ENCODE data around the gene TBC1D3C. TPM values are rescaled to one million over a fixed set of nuclear protein-coding genes. Genes with fewer than 3 reads are reported as not detected.
"Not testable (repeated sequence)": the region's sequence is repeated elsewhere in the genome, so short reads cannot be mapped to it uniquely, and the experiment has no call there.

Gene TBC1D3C
- 0.03 and 0.63 TPM in 2 replicates for total RNA-seq (2014; rRNA removed; shearing (Covaris generic))

DNA sequence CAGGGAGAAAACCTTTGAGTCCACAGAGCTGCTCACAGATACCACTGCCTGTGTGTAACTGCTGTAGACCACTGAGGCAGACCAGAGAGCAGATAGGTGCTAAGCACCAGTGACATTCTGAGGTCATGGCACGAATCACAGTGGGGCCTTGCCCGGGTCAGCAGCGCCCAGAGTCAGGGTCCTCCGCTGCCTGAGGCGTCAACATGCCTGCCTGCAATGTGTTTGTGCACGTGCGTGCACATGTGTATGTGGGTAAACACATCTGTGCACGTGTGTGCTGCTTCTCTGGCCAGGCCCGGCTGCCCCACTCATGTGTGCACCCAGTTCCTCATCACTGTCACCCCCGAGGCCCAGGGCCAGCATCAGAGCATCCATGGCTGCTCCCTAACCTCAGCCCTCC is at the start of gene TBC1D3C:
Gene TBC1D3C (minus strand): TSS at position 101 of the 400 bp plus-strand sequence. CDS start 1,568 bp downstream, outside the sequence.
- DNase-seq, result not testable (repeated sequence)

DNA sequence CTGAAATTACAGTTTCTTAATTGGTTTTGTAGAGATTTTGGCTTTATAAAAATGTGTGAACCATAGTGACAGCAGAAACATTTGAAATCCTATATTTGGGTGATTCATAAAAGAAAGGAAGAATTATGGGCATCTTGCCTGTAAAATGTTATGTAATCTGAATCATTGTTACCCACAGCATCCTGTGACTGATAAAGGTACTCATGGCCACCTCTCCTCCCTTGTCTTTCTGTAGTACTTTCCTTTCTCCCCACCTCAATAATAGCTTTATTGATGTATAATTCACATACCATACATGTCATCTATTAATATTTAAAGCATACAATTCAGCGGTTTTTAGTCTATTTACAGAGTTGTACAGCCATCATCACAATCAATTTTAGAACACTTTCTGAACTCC is 30.8 kb upstream of the TBC1D3C start:
- H3K27me3 ChIP-seq (ENCODE audit: control insufficient read depth, insufficient read depth, low read length); DNase-seq; H3K36me3 ChIP-seq (replicated peaks; ENCODE audit: control insufficient read depth, insufficient read depth, low read length); H3K4me3 ChIP-seq (ENCODE audit: insufficient read depth, low read depth, low read length): not testable (repeated sequence)

More for the DNA sequence above, at the start of gene TBC1D3C:
- H3K4me3 ChIP-seq (ENCODE audit: insufficient read depth, low read depth, low read length); H3K36me3 ChIP-seq (replicated peaks; ENCODE audit: control insufficient read depth, insufficient read depth, low read length); H3K27me3 ChIP-seq (ENCODE audit: control insufficient read depth, insufficient read depth, low read length): not testable (repeated sequence)

DNA sequence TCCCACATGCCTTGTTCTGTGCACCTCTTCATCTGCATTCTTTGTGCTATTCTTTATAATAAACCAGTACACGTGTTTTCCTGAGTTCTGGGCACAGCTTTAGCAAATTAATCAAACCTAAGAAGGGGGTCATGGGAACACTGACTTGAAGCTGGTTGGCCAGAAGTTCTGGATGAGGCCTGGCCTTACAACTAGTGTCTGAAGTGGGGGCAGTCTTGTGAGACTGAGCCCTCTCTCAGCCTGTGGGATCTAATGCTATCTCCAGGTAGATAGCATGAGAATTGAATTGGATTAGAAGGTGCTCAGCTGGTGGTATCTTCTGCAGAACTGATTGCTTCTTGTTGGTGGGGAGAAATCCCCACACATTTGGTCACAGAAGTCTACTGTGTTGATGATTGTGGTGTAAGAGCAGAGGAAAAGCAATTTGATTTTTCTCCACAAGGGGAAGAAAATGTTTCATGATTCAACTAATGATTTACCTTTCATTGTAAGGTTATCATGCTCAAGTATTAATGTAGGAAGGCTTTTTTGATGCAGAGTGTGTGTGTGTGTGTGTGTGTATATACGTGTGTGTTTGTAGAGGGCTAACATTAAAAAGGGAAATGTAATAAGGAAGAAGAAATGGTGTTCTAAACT is 25.7 kb upstream of the TBC1D3C start:
- not testable (repeated sequence) for H3K27me3 ChIP-seq (ENCODE audit: control insufficient read depth, insufficient read depth, low read length); H3K4me3 ChIP-seq (ENCODE audit: insufficient read depth, low read depth, low read length); DNase-seq; H3K36me3 ChIP-seq (replicated peaks; ENCODE audit: control insufficient read depth, insufficient read depth, low read length)

DNA sequence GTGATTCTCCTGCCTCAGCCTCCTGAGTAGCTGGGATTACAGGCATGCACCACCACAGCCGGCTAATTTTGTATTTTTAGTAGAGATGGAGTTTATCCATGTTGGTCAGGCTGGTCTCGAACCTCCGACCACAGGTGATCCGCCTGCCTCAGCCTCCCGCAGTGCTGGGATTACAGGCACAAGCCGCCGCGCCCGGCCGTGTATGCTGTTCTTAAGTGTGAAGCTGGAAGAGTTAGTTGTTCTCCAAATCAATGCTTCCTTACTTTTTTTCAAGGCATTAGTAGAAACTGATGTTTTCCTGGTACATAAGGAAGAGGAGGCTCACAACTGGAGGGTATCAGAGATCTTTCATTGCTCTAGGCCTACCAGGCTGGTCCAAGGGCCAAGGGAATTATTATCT is 19.7 kb upstream of the TBC1D3C start:
- not testable (repeated sequence) for H3K27me3 ChIP-seq (ENCODE audit: control insufficient read depth, insufficient read depth, low read length); H3K4me3 ChIP-seq (ENCODE audit: insufficient read depth, low read depth, low read length); H3K36me3 ChIP-seq (replicated peaks; ENCODE audit: control insufficient read depth, insufficient read depth, low read length); DNase-seq

DNA sequence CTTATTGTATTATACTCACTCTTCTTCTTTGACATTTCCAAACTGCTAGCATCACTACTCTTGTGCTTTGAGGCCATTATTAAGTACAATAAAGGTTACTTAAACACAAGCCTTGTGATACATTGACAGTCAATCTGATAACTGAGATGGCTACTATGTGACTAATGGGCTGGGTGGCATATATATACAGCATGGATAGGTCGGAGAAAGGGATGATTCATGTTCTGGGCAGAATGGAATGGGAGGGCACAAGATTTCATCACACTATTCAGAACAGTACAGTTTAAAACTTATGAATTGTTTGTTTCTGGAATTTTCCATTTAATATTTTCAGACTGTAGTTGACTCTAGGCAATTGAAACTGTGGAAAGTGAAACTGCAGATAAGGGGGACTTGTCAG is 18.9 kb upstream of the TBC1D3C start:
- not testable (repeated sequence) for DNase-seq; H3K36me3 ChIP-seq (replicated peaks; ENCODE audit: control insufficient read depth, insufficient read depth, low read length); H3K4me3 ChIP-seq (ENCODE audit: insufficient read depth, low read depth, low read length); H3K27me3 ChIP-seq (ENCODE audit: control insufficient read depth, insufficient read depth, low read length)

Other genes with a start within 250 kb of the TBC1D3C start
- gene TBC1D3K, start 144.2 kb downstream of the TBC1D3C start, total RNA-seq (2014; rRNA removed; shearing (Covaris generic)), result not detected in 2 replicates
- 2.4 and 3.3 TPM in 2 replicates for gene TBC1D3L, start 79.6 kb downstream of the TBC1D3C start, total RNA-seq (2014; rRNA removed; shearing (Covaris generic))
- gene TBC1D3D, start 64.7 kb downstream of the TBC1D3C start, total RNA-seq (2014; rRNA removed; shearing (Covaris generic)), result not detected in 2 replicates
- not detected in 2 replicates for gene TBC1D3E, start 59.3 kb upstream of the TBC1D3C start, total RNA-seq (2014; rRNA removed; shearing (Covaris generic))
- gene TBC1D3, start 123.9 kb upstream of the TBC1D3C start, total RNA-seq (2014; rRNA removed; shearing (Covaris generic)), result not detected in 2 replicates
- gene MRPL45, start 228.5 kb upstream of the TBC1D3C start, total RNA-seq (2014; rRNA removed; shearing (Covaris generic)), result 81.3 and 99.2 TPM in 2 replicates

All from H7 (cell line).